Glutamatergic neuron (in vitro differentiated cells): ENCODE measurements around the gene LGSN. TPM values are rescaled to one million over a fixed set of nuclear protein-coding genes. Genes with fewer than 3 reads are reported as not detected.
"Not testable (repeated sequence)": the region's sequence is repeated elsewhere in the genome, so short reads cannot be mapped to it uniquely, and the experiment has no call there.

Experiments used
- DNase-seq: peaks from one replicate; pipeline ENCODE4 v3.0.0; 2022
- H3K27ac Mint-ChIP-seq: one replicate; pipeline ENCODE4 v1.8.0; 2020; ENCODE audit warnings: mild to moderate bottlenecking, mixed read lengths, inconsistent platforms; ENCODE audit not compliant: unreplicated experiment
- H3K27me3 Mint-ChIP-seq: one replicate; pipeline ENCODE4 v1.8.0; 2020; ENCODE audit warnings: mild to moderate bottlenecking, moderate library complexity, mixed read lengths, inconsistent platforms; ENCODE audit not compliant: unreplicated experiment
- H3K36me3 Mint-ChIP-seq: one replicate; pipeline ENCODE4 v1.8.0; 2020; ENCODE audit warnings: mild to moderate bottlenecking, mixed read lengths, inconsistent platforms; ENCODE audit not compliant: unreplicated experiment
- H3K4me1 Mint-ChIP-seq: one replicate; pipeline ENCODE4 v1.8.0; 2020; ENCODE audit warnings: mild to moderate bottlenecking, low read depth, mixed read lengths, inconsistent platforms; ENCODE audit not compliant: unreplicated experiment
- H3K4me3 Mint-ChIP-seq: one replicate; pipeline ENCODE4 v1.8.0; 2020; ENCODE audit warnings: mild to moderate bottlenecking, mixed read lengths, inconsistent platforms; ENCODE audit not compliant: unreplicated experiment
- H3K9me3 Mint-ChIP-seq: one replicate; pipeline ENCODE4 v1.8.0; 2020; ENCODE audit warnings: mild to moderate bottlenecking, moderate library complexity, mixed read lengths, inconsistent platforms; ENCODE audit not compliant: unreplicated experiment
- CTCF ChIP-seq: fragments of 200-600 bp; sonication (generic); IDR thresholded peaks from one replicate; pipeline ENCODE4 v1.5.0; 2021; ENCODE audit not compliant: partially characterized antibody, unreplicated experiment
- total RNA-seq: library from RNA; stranded (reverse); fragmentation: NEBNext Ultra II Directional; extraction: Animal tissue kit (Norgen Biotek cat#: 25700); gene quantifications from one replicate; pipeline ENCODE4 v1.2.1, GENCODE V29; 2021; ENCODE audit not compliant: unreplicated experiment

Gene LGSN
- total RNA-seq, 1 donor from 2014 or later, result not detected

- no peaks in the 10 kb centered on the region for H3K4me1 Mint-ChIP-seq
- no peak overlapping the region for H3K4me3 Mint-ChIP-seq
- H3K9me3 Mint-ChIP-seq, result peaks cover 2% of the 10 kb centered on the region
- H3K36me3 Mint-ChIP-seq, result no peaks in the 10 kb centered on the region
- H3K27me3 Mint-ChIP-seq, result peaks cover 1% of the 10 kb centered on the region
- H3K27ac Mint-ChIP-seq, result peak overlapping the region; percentile 48
- no peak for DNase-seq
- TF ChIP-seq CTCF, result peak; percentile 47
Measured at GRCh38 chr6:63245909-63246308, 73.9 kb downstream of the LGSN start.

GRCh38 chr6:63245420-63245819 is 74.4 kb downstream of the LGSN start:
- H3K4me1 Mint-ChIP-seq, result no peaks in the 10 kb centered on the region
- no peak for DNase-seq
- no peak overlapping the region for H3K4me3 Mint-ChIP-seq
- TF ChIP-seq CTCF, result no peak
- peaks cover 2% of the 10 kb centered on the region for H3K9me3 Mint-ChIP-seq
- H3K36me3 Mint-ChIP-seq, result no peaks in the 10 kb centered on the region
- no peak overlapping the region for H3K27ac Mint-ChIP-seq
- H3K27me3 Mint-ChIP-seq, result peaks cover 1% of the 10 kb centered on the region

- DNase-seq, result no peak
- no peaks in the 10 kb centered on the region for H3K36me3 Mint-ChIP-seq
- no peaks in the 10 kb centered on the region for H3K27me3 Mint-ChIP-seq
- no peak overlapping the region for H3K27ac Mint-ChIP-seq
- H3K4me1 Mint-ChIP-seq, result no peaks in the 10 kb centered on the region
- TF ChIP-seq CTCF, result no peak
- peaks cover 4% of the 10 kb centered on the region for H3K9me3 Mint-ChIP-seq
- H3K4me3 Mint-ChIP-seq, result no peak overlapping the region
Measured at GRCh38 chr6:63236398-63236817, 83.4 kb downstream of the LGSN start.

GRCh38 chr6:63230511-63230910 is 89.3 kb downstream of the LGSN start:
- H3K9me3 Mint-ChIP-seq, result peaks cover 15% of the 10 kb centered on the region
- H3K4me1 Mint-ChIP-seq, H3K27ac Mint-ChIP-seq, H3K36me3 Mint-ChIP-seq, H3K27me3 Mint-ChIP-seq, DNase-seq, H3K4me3 Mint-ChIP-seq: not testable (repeated sequence)

- H3K4me3 Mint-ChIP-seq, H3K4me1 Mint-ChIP-seq, H3K27me3 Mint-ChIP-seq, H3K27ac Mint-ChIP-seq, H3K36me3 Mint-ChIP-seq, DNase-seq: not testable (repeated sequence)
- H3K9me3 Mint-ChIP-seq, result peaks cover 14% of the 10 kb centered on the region
Measured at GRCh38 chr6:63230027-63230426, 89.8 kb downstream of the LGSN start.

- H3K4me1 Mint-ChIP-seq, H3K4me3 Mint-ChIP-seq: not testable (repeated sequence)
Measured at GRCh38 chr6:63227928-63228894, 91.6 kb downstream of the LGSN start.

GRCh38 chr6:63225987-63226386 is 93.8 kb downstream of the LGSN start:
- not testable (repeated sequence) for H3K4me3 Mint-ChIP-seq, H3K27me3 Mint-ChIP-seq, H3K27ac Mint-ChIP-seq, DNase-seq, H3K4me1 Mint-ChIP-seq, H3K36me3 Mint-ChIP-seq
- H3K9me3 Mint-ChIP-seq, result peaks cover 11% of the 10 kb centered on the region

More at GRCh38 chr6:63227928-63228894, 91.6 kb downstream of the LGSN start:
- peaks cover 11% of the 10 kb centered on the region for H3K9me3 Mint-ChIP-seq
- DNase-seq, H3K27ac Mint-ChIP-seq, H3K36me3 Mint-ChIP-seq, H3K27me3 Mint-ChIP-seq: not testable (repeated sequence)
